GM19099 (cell line): ENCODE results near the gene MRTFA.

Experiments
- POLR2A ChIP-seq: IDR thresholded peaks from 3 replicates; pipeline ENCODE4 v1.6.1; 2011; ENCODE audit warnings: low read depth; ENCODE audit not compliant: insufficient read length; ENCODE audit errors: extremely low read depth

The MRTFA gene

GRCh38 chr22:40509401-40510134 is 127.0 kb downstream of the MRTFA start:
- TF ChIP-seq POLR2A = no peak

GRCh38 chr22:40507491-40507890 is 129.0 kb downstream of the MRTFA start:
- no peak for TF ChIP-seq POLR2A

GRCh38 chr22:40506762-40507161 is 129.8 kb downstream of the MRTFA start:
- TF ChIP-seq POLR2A = no peak

- no peak for TF ChIP-seq POLR2A
These were observed 132.0 kb downstream of the MRTFA start for GRCh38 chr22:40504285-40505249.

GRCh38 chr22:40502919-40503318 is 133.6 kb downstream of the MRTFA start:
- no peak for TF ChIP-seq POLR2A

- no peak for TF ChIP-seq POLR2A
These were observed 137.3 kb downstream of the MRTFA start for GRCh38 chr22:40499209-40499623.

- TF ChIP-seq POLR2A = no peak
These were observed 137.9 kb downstream of the MRTFA start for GRCh38 chr22:40498420-40499208.

GRCh38 chr22:40493441-40493840 is 143.1 kb downstream of the MRTFA start:
- no peak for TF ChIP-seq POLR2A

GRCh38 chr22:40491990-40492631 is 144.4 kb downstream of the MRTFA start:
- TF ChIP-seq POLR2A = no peak

GRCh38 chr22:40487663-40488249 is 148.8 kb downstream of the MRTFA start:
- TF ChIP-seq POLR2A = no peak

- no peak for TF ChIP-seq POLR2A
These were observed 149.4 kb downstream of the MRTFA start for GRCh38 chr22:40486962-40487602.

- no peak for TF ChIP-seq POLR2A
These were observed 150.5 kb downstream of the MRTFA start for GRCh38 chr22:40485813-40486667.
